ENCODE measurements around the gene APMAP.

APMAP gene

DNA sequence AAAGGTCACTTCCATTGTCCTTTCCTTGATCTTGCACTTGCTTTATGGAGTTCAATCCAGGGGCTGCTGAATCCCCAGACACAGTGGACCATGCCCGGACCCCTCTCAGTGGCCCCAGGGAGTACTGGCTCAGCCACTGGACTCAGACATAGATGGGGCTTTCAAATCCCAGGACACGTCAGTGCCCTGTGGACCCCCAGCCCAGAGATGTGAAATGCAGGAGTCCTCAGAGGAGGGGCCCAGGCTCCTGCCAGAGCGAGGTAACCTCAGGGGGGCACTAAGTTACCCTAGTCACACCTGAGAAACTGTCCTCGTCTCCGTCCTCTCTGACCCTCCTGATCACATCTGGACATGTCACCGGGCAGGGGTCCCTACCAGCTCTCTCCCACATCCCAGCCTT lies 18.7 kb upstream of the APMAP start:
- Histone ChIP-seq H3F3A (ENCODE audit: insufficient read depth, low read length) (no peaks in the 10 kb centered on the region), H2AFZ (ENCODE audit: low read length) (no peak overlapping the region), H3K4me1 (ENCODE audit: insufficient read depth, low read length, severe bottlenecking) (no peaks in the 10 kb centered on the region), H3K4me2 (ENCODE audit: low read length) (no peak overlapping the region), H3K9me3 (ENCODE audit: low read length) (no peaks in the 10 kb centered on the region), H3K27ac (ENCODE audit: low read depth, low read length, poor library complexity, severe bottlenecking) (no peak overlapping the region), H3K36me3 (ENCODE audit: insufficient read depth, low read length) (no peaks in the 10 kb centered on the region), H3K79me2 (ENCODE audit: insufficient read depth, low read length) (no peaks in the 10 kb centered on the region), H4K20me1 (ENCODE audit: insufficient read depth, low read length) (no peaks in the 10 kb centered on the region), H3K4me3 (ENCODE audit: low read depth, low read length, poor library complexity, severe bottlenecking) (no peak overlapping the region), H3K9ac (ENCODE audit: low read length) (no peak overlapping the region), H3K9me2 (ENCODE audit: low read depth, low read length) (no peaks in the 10 kb centered on the region), H3K27me3 (ENCODE audit: insufficient read depth, low read length) (no peaks in the 10 kb centered on the region)
- TF ChIP-seq, protein P1, sequence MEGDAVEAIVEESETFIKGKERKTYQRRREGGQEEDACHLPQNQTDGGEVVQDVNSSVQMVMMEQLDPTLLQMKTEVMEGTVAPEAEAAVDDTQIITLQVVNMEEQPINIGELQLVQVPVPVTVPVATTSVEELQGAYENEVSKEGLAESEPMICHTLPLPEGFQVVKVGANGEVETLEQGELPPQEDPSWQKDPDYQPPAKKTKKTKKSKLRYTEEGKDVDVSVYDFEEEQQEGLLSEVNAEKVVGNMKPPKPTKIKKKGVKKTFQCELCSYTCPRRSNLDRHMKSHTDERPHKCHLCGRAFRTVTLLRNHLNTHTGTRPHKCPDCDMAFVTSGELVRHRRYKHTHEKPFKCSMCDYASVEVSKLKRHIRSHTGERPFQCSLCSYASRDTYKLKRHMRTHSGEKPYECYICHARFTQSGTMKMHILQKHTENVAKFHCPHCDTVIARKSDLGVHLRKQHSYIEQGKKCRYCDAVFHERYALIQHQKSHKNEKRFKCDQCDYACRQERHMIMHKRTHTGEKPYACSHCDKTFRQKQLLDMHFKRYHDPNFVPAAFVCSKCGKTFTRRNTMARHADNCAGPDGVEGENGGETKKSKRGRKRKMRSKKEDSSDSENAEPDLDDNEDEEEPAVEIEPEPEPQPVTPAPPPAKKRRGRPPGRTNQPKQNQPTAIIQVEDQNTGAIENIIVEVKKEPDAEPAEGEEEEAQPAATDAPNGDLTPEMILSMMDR (IDR thresholded peaks at IDR 0.05; ENCODE audit: low read length) = no peak
- TF ChIP-seq EZH2 (IDR thresholded peaks at IDR 0.05; ENCODE audit: borderline replicate concordance, low read length) = no peak

DNA sequence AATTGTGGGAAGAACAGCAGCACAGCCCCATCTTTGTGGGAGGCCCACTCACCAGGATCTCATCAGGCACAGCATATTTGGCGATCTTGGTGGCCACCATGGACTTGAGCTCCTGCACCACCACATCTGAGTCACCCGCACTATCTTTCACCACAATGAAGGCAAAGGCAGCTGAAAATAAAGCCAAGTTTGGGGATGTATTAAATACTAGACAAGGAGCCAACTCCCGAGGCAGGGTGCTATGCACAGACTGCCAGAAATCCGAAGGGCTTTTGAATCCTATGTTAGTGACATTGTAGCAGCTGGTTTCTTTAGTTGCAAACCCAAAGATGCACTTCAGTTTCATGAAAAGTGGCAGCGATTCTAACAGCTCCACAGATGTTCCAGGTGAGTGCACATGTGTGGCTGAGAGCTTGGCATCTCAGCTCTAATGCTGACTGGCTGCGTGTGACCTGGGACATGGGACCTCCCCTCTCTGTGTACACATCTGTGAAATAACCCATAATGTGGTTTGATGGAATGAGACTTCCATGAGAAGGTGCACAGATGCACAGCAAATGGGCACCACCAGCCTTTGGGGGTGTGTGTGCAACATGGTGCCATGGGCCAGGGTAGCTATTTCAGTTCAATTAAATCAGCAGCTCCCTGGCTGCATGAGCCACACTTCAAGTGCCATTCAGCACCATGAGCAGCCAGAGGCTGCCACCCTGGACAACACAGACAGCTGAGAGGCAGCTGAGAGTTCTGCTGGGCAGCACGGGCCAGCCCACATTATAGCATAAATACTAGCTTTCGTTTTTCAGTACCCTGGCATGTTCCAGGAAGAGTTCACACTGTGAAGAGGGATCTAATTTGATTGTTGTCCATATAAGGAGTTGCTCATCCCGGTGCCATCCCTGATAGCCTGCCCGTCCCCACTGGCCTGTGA lies 16.9 kb upstream of the APMAP start:
- Histone ChIP-seq H3K4me2 (ENCODE audit: low read length) (no peak overlapping the region), H3K27me3 (ENCODE audit: insufficient read depth, low read length) (no peaks in the 10 kb centered on the region), H3K9me3 (ENCODE audit: low read length) (no peaks in the 10 kb centered on the region), H3K79me2 (ENCODE audit: insufficient read depth, low read length) (no peaks in the 10 kb centered on the region), H3K27ac (ENCODE audit: low read depth, low read length, poor library complexity, severe bottlenecking) (no peak overlapping the region), H4K20me1 (ENCODE audit: insufficient read depth, low read length) (no peaks in the 10 kb centered on the region), H3K9me2 (ENCODE audit: low read depth, low read length) (no peaks in the 10 kb centered on the region), H2AFZ (ENCODE audit: low read length) (no peak overlapping the region), H3K9ac (ENCODE audit: low read length) (no peak overlapping the region), H3K36me3 (ENCODE audit: insufficient read depth, low read length) (no peaks in the 10 kb centered on the region), H3K4me1 (ENCODE audit: insufficient read depth, low read length, severe bottlenecking) (no peaks in the 10 kb centered on the region), H3K4me3 (ENCODE audit: low read depth, low read length, poor library complexity, severe bottlenecking) (no peak overlapping the region), H3F3A (ENCODE audit: insufficient read depth, low read length) (no peaks in the 10 kb centered on the region)
- TF ChIP-seq, protein P1 (IDR thresholded peaks at IDR 0.05; ENCODE audit: low read length) = no peak
- TF ChIP-seq EZH2 (IDR thresholded peaks at IDR 0.05; ENCODE audit: borderline replicate concordance, low read length) = no peak

DNA sequence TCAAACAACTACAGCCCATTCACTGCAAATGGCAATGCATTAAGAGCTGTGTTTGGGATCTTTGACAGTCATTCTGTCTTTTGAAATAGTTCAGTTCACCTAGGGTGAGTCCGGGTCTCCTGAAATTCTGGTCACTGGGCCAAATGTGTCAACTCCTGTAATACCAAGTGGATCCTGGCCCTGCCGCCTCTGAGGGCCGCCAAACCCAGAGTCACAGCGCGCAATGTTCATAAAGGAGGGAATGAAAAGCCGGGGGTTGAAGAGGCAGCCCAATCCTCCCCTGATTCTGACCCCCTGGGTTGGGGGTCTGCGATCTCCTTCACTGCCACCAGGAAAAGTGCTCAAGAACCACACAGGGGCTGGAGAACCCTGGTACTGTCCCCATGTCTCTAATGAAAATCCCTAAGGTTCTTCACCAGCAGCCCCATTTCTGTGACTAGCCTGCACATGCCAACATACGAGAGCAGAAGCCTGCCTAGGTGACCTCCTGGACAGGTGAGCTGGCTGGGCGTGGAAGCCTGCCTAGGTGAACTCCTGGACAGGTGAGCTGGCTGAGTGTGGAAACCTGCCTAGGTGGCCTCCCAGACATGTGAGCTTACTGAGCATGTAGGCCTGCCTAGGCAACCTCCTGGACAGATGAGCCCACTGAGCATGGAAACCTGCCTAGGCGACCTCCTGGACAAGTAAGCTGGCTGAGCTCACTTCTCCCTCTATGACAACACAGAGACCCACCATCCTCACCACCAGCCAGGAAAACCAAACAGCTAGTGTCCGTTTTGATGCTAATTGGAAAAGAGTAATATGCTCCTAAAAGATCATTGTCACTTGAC lies 16.1 kb upstream of the APMAP start:
- H3K9me3 ChIP-seq (ENCODE audit: low read length) = no peaks in the 10 kb centered on the region
- no peaks in the 10 kb centered on the region for H3K9me2 ChIP-seq (ENCODE audit: low read depth, low read length)
- H4K20me1 ChIP-seq (ENCODE audit: insufficient read depth, low read length) = no peaks in the 10 kb centered on the region
- H3K9ac ChIP-seq (ENCODE audit: low read length) = no peak overlapping the region
- H2AFZ ChIP-seq (ENCODE audit: low read length) = no peak overlapping the region
- H3K36me3 ChIP-seq (ENCODE audit: insufficient read depth, low read length) = no peaks in the 10 kb centered on the region
- no peak overlapping the region for H3K4me2 ChIP-seq (ENCODE audit: low read length)
- no peak overlapping the region for H3K27ac ChIP-seq (ENCODE audit: low read depth, low read length, poor library complexity, severe bottlenecking)
- TF ChIP-seq, protein P1 (IDR thresholded peaks at IDR 0.05; ENCODE audit: low read length) = no peak
- no peak for TF ChIP-seq EZH2 (IDR thresholded peaks at IDR 0.05; ENCODE audit: borderline replicate concordance, low read length)
- no peaks in the 10 kb centered on the region for H3F3A ChIP-seq (ENCODE audit: insufficient read depth, low read length)
- no peaks in the 10 kb centered on the region for H3K27me3 ChIP-seq (ENCODE audit: insufficient read depth, low read length)
- H3K4me3 ChIP-seq (ENCODE audit: low read depth, low read length, poor library complexity, severe bottlenecking) = no peak overlapping the region
- H3K4me1 ChIP-seq (ENCODE audit: insufficient read depth, low read length, severe bottlenecking) = no peaks in the 10 kb centered on the region
- no peaks in the 10 kb centered on the region for H3K79me2 ChIP-seq (ENCODE audit: insufficient read depth, low read length)

Data from OCI-LY1 (cell line).